Measurements from ENCODE around the gene PDE2A.

GRCh38 chr11:72570893-72571661, 103.1 kb downstream of the PDE2A start:
- TF ChIP-seq CTCF (IDR thresholded peaks at IDR 0.05): no peak
- TF ChIP-seq POLR2A (IDR thresholded peaks at IDR 0.05): no peak
